OCI-M1 (cell line): ENCODE results near the gene FRYL.
"Not testable (repeated sequence)": the region's sequence is repeated elsewhere in the genome, so short reads cannot be mapped to it uniquely, and the experiment has no call there.

Experiments
- DNase-seq: peaks from one replicate; lab custom pipeline; 2025; lab: John Stamatoyannopoulos, UW

Gene FRYL

DNA sequence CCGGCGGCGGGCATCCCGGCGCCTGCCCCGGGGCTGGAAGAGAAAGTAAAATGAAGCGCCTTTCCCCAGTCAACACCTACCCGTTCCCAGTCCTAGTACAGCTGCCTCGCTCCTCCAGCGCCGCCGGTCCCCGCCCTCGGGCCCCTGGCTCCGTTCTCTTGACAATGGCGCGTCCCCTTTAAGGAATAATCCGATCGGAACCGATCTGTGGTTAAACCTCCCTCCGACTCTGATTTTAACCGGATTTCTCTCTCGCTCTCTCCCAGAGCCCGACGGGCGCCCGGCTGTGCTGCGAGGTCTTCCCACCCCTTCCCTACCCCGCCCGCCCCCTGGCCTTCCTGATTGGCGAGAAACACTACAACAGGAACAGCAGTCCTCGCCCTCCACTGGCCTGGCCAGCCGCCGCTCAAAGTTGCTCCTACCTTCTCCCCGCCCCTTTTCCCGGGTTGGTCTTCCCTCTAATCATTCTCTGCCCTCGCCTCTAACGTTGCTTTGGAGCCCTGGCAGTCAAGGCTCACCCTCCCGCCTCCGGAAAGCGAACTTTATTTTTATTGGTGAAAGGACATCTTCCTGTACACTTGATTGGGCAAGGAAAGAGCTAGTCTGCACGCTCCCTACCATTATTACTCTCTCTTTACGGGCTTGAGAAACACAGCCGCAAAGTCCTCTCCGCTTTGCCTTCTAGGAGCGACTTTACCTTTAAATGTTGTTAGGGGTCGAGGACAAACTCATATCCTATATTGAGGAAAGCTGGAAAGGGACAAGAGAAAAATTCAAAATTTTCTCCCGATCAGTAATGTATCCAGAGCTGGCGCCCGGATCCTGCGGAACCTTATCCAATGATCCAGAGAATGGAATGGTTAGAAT lies at the start of gene FRYL:
Gene FRYL (minus strand): TSS at position 282 of the 867 bp plus-strand sequence. CDS start 145,869 bp downstream, outside the sequence.
- peak; percentile 99 for DNase-seq

DNA sequence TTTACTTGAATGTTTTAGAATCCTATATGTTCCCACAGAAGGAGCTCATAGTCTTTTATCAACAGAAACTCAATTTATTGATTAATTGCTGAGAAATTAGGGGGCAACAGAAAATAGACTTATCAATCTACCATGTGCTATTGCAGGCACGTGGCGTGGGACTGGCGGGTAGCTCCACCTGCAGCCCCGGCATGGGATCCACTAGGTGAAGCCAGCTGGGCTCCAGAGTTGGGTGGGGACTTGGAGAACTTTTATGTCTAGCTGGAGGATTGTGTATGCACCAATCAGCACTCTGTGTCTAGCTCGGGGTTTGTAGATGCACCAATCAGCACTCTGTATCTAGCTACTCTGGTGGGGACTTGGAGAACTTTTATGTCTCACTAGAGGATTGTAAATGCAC lies 47.5 kb upstream of the FRYL start:
- no peak for DNase-seq

DNA sequence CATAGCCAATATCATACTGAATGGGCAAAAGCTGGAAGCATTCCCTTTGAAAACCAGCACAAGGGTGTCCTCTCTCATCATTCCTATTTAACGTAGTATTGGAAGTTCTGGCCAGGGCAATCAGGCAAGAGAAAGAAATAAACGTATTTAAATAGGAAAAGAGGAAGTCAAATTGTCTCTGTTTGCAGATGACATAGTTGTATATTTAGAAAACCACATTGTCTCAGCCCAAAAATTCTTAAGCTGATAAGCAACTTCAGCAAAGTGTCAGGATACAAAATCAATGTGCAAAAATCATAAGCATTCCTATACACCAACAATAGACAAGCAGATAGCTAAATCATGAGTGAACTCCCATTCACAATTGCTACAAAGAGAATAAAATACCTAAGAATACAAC lies 41.4 kb upstream of the FRYL start:
- peak; percentile 81 for DNase-seq

DNA sequence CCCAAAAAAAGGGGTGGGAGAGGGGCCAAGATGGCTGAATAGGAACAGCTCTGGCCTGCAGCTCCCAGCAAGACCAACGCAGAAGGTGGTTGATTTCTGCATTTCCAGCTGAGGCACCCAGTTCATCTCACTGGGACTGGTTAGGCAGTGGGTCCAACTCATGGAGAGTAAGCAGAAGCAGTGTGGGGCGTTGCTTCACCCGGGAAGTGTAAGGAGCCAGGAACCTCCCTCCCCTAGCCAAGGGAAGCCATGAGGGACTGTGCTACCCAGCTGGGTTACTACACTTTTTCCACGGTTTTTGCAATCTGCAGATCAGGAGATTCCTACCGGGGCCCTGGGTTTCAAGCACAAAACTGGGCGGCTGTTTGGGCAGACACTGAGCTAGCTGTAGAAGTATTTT lies 36.9 kb upstream of the FRYL start:
- DNase-seq = no peak

DNA sequence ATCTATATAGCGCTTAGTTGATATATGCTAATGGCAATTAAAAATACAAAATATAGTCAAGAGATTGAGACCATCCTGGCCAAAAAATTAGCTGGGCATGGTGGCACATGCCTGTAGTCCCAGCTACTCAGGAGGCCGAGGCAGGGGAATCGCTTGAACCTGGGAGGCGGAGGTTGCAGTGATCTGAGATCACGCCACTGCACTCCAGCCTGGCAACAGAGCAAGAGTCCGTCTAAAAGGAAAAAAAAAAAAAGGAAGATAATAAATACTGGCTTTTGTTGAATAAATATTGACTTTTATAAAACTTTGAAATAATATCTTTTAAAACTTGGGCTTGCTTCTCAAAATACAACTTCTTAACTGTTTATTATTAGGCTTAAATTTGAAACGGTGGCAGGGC lies 36.2 kb upstream of the FRYL start:
- DNase-seq = not testable (repeated sequence)

DNA sequence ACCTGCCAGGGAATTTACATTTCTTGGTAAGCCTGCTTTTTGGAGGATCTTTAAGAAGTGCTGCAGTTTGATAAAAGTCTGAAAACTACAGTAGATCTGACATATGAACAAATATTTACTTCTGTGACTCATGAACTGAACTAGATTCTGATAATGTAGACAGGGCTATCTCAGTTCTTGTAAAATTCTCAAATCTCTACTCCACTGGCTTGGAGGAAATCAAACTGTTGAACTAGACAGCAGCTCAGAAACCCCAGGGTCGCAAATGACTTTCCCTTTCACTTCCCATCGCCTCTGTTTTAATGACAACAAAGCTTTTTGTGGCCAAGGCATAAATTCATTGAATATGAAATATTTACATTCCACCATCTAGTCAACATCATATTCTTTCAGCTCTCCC lies 35.4 kb upstream of the FRYL start:
- peak; percentile 54 for DNase-seq

DNA sequence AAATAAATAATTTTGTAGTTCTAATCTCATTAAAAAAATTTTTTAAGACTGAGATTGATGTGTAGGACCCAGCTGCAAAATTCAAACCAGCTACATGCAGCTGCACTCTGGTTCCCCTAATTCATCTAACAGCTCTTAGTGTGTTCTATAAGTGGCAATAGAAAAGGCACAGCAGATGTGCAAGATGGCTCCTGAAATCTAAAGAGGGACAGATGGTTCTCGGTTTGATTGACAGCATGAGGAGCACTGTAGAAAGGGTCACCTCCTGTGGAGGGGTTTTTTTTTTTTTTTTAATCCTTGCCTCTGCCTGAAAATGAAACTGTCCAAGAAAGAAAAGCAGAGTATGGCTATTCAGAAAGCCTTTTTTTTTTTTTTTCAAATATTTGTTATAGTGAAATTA lies 33.9 kb upstream of the FRYL start:
- peak; percentile 39 for DNase-seq

DNA sequence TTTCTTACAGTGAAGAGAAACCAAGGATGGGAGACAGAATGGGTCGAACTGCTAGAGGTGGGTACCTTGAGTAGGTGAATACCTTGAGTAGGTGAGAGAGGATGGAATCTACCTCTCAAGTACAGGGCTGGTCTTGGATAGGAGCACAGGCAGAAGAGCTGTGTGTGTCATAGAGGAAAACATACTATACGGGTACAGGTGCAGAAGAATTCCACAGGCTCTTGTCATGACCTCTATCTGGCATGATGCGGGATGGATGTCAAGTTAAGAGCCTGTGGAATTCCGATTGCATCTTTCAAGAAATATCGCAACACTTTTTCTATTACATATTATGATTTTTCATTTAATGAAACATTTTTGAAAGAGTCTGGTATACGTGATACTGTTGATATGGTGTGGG lies 32.8 kb upstream of the FRYL start:
- DNase-seq = no peak

DNA sequence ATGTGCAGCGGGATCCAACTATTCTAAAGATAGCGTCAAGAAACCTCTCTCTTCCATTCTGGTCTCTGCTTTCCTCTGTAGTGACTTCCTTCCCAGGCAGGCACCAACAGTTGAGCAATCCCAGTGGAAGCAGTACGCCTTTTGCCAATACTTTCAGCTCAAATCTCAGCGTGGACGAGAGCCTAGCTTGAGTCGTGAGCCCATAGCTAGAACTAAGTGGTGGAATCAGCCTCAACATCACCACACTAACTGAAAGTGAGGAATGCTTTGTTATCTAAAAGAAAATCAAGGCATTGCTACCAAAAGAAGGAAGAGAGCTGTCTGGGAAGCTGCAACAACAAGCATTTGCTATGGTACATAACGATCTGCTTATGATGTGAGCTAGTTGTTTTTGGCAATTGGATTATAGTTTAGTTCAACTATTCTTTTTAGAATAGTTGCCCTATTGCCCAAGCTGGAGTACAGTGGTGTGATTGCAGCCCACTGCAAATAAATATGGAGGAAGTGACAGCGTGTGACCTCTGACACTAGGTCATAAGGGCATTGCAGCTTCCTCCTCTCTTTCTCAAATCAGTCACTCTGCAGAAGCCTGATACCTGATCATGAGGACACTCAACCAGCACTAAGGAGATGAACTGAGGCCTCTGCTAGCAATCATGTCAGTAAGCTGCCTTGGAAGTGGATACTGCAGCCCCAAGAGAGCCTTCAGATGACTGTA lies 24.7 kb upstream of the FRYL start:
- no peak for DNase-seq

DNA sequence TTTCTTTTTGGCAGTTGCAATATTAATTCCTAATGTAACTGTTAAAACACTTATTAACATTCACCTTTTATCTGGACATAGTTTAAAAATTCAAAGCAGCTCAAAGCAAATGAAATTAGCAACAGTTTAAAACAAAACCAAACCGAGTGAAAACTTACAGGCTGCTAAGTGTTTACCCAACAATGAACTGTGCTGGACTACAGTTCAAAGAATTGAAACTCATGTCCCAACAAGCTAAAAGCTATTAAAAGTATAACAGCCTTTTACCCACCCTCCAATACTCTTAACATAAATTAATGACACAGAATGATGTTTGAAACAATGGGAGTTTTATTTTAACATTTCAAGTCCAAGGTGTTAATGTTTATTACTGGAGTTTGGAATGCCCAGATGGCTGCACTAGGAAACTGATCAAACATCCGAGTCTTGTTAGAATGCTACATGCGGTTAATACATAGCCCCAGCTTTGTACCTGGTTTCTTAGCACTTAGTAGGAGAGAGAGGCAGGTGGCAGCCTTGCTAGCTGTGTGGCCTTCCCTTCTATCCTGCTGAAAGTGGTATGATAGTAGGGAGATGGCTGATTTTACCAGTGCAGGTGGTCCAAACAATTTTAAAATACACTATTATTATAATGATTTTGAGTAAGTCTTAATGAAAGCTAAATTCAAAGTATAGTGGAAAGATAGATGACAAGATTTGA lies 21.1 kb upstream of the FRYL start:
- DNase-seq = no peak

DNA sequence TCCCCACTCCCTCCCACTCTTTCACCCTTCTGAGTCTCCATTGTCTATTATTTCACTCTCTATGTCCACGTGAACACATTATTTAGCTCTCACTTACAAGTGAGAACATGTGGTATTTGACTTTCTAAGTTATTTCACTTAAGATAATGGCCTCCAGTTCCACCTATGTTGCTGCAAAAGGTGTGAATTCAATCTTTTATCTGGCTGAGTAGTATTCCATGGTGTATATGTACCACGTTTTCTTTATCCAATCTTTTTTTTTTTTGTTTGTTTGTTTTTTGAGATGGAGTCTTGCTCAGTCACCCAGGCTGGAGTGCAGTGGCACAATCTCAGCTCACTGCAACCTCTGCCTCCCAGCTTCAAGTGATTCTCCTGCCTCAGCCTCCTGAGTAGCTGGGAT lies 20.1 kb upstream of the FRYL start:
- DNase-seq = not testable (repeated sequence)

DNA sequence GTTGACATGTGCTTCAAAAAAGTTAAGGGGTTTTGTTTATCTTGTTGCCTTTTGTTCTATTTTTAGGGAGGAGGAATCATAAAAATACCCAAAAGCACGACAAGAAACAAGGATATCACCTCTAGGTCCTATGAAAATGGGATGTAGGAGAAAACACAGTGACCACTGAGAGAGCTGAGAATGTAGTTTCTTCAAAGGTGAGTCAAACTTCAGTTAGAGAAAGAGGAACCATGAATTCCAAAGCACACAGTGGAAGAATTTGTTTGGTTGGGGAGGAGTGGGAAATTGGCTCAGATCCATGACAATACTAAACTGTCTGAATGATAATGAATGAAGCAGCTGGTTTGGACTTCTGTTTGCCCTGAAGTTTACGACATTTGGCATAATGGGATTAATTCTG lies 19.1 kb upstream of the FRYL start:
- peak; percentile 29 for DNase-seq

DNA sequence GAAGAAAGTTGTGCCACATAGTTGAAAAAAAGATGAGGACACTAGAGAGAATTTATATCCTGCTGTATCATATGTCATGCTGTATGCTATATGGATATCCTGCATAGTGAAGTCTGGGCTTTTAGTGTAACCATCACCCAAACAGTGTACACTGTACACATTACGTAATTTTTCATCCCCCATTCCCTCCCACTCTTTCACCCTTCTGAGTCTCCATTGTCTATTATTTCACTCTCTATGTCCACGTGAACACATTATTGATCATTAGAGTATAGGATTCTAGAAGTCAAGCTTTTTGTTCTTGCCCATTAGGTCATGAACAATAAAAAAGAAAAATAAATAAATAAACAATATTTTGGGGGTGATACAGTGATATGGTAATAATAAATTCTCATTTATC lies 18.0 kb upstream of the FRYL start:
- DNase-seq = no peak

DNA sequence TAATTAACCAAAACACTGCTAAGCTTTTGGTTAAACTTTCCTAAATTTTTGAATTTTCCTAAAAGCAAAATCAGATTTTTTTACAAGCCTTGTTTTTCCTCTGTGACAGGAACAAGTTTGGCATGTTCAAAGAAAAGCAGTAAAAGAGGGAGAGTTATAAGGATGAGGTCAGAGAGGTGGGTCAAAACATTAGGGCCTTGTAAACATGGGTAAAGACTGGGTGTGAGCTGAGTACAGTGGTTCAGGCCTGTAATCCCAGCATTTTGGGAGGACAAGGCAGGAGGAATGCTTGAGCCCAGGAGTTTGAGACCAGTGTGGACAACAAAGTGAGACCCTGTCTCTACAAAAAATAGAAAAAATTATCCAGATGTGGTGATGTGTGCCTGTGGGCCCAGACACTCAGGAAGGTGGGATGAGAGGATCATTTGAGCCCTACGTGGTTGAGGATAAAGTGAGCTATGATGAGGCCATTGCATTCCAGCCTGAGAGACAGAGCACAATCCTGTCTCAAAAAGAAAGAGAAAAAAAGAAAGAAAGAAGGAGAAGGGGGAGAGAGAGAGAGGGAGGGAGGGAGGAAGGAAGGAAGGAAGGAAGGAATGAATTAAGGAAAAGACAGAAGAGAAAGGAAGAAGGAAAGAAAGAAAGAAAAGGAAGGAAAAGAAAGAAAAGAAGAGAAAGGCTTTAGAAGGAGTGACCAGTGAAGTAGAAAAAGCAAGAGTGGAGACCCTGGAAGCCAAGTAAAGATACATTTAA lies 17.0 kb upstream of the FRYL start:
- no peak for DNase-seq

DNA sequence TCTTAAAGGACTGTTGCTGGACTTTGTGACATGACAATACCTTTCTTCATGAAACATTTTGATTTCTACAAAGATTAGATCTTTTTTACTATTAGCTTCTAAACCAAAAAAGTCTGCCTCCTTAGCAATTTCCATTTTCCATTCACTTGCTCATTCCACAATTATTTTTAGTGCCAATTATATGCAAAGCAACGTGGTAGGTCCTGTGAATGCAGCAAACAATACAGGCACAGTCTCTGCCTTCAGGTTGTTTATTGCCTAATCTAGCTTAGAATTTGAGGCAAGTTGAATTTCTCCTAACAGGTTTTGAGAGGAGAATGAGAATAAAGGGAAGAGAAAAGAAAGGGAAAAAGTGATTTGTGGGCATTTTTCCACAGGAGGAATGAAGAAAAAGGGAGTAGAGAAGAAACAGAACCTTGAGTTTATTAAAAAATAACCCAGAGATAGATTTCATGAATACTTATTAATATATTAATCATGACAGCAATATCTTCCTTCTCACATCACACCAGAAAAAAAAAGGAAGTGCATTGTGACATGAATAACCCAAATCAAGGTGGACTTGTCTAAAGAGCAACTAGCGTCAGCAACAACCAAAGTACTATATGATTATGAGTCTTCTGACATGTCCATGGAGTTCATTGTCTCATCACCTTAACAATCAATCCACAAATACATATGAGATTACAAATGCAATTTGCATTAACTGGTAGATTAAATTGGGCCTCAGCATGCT lies 16.3 kb upstream of the FRYL start:
- DNase-seq = no peak

DNA sequence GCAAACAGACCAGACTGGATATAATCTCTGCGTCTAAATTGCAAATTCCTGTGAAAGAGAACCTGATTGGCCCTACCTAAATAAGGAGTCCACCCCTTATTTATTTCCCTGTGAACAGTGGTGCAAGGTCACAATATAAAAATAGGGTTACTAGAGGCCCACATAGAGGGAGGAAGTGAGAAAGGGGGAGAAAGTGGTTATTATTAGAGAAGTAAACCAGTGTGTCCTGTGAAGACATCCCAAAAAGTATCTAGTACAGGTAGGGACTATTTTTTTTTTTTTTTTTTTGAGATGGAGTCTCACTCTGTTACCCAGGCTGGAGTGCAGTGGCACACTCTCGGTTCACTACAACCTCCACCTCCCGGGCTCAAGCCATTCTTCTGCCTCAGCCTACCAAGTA lies 15.0 kb upstream of the FRYL start:
- no peak for DNase-seq

DNA sequence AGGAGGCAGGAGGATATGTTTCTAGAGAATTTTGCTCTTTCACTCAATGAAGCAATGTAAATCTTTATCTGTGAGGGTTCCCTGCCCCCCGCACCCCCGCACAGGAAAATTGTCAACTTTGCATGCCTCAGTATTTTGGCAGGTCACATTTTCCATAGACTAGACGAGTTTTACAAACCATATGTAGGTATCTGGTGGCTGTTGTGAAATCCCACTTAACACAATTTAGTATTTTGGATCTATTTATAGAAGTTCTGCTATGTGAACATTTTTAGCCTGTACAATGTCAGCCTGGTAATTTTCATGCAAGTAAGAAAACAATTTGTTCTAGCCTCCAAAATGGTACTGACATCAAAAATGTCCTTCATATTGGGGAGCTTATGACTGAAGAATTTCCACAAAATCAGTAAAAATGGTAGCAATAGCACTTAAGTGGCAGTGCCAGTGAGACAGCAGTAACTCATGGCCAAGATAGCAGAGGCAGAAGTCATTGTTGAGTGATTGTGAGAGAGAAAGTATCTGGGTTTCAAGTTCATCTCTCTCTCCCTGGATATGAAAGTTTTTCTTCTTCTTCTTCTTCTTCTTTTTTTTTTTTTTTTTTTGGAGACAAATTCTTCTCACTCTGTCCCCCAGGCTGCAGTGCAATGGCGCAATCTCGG lies 12.4 kb upstream of the FRYL start:
- DNase-seq = no peak

DNA sequence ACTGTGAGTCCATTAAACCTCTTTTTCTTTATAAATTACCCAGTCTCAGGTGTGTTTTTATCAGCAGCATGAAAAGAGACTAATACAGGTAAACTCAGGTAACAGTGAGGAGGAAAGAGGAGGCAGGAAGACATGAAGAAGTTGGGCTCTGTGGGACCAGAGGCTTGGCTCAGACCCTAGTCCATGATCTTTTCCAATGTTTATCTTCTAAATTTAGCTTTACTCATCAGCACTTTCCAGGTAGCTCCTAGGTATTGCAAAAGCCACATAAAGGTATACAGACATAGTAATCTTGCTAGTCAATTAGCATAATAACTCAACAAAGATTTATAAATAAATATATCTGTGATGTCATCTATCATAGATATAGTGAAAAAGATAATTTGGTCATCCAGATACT lies 11.2 kb upstream of the FRYL start:
- DNase-seq = no peak

DNA sequence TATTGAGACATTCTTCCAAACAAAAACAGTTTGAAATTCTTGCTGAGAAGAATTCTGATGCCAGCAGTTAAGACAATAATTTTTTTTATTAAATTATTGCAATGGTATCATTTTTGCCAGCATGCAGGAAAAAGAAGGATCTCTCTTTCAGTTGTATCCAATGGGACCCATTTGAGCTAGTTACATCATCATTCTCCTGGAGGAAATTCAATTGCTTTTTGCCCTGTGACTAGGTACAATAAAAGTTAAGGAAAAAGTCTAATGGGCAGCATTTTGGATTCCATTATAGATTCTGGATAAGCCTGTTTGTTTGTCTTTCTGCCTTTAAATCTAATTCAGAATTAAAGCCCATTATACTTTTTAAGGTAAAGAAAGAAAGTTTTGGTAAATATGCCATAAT lies 10.5 kb upstream of the FRYL start:
- DNase-seq = no peak

DNA sequence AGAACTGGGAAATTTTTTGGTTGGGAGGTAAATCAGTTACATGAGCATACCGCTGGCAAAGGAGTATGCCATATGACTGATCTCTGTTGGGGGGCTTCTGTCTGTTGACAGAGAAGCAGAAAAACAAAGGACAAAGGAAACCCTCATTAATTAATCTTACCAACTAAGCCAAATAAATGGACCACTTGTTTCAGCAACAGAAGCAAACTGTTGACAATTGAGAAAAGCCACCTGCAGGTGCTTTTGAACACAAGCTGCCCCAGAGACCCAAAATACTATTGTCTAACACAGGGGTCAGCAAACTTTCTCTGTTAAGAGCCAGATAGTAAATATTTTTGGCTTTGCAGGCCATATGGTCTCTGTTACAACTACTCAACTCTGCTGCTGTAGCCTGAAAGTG lies 7.0 kb upstream of the FRYL start:
- DNase-seq = no peak

DNA sequence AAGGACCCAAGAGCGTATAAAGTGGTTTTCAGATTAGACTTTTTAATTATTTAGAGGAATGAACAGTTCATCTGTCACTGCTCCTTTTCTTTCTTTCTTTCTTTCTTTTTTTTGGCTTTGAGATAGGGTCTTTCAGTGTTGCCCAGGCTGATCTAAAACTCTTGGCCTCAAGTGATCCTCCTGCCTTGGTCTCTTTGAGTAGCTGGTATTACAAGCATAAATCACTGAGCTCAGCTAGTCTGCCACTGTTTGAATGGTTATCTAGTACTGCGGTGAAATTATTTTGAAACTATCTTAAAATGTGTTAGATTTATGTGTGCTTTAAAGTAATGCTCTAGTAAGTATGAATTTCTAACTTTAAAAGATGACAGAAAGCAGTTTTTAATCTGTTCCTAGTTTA lies 6.5 kb upstream of the FRYL start:
- DNase-seq = no peak
